ENCODE data around the gene A2ML1.

DNA sequence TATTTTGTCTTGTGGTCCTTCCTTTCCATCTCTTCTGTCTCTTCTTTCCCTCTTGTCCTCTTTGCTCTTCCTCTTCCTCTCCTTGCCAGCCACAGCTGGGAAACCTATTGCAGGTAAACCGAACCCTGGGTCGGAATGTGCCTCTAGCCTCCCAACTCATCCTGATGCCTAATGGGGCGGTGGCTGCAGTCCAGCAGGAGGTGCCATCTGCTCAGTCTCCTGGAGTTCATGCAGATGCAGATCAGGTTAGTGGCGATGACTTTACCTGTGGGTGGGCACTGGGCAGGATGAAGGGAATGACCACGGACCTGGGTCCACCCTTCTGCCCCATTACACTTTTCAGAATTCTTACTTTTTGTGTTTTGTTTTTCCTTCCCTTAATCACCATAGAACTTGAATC, 100.1 kb downstream of the A2ML1 start:
- no peak for TF ChIP-seq POLR2AphosphoS5 (IDR thresholded peaks at IDR 0.05)
- no peak for TF ChIP-seq POLR2A (IDR thresholded peaks at IDR 0.05; ENCODE audit: low read depth)
- TF ChIP-seq, protein P1, sequence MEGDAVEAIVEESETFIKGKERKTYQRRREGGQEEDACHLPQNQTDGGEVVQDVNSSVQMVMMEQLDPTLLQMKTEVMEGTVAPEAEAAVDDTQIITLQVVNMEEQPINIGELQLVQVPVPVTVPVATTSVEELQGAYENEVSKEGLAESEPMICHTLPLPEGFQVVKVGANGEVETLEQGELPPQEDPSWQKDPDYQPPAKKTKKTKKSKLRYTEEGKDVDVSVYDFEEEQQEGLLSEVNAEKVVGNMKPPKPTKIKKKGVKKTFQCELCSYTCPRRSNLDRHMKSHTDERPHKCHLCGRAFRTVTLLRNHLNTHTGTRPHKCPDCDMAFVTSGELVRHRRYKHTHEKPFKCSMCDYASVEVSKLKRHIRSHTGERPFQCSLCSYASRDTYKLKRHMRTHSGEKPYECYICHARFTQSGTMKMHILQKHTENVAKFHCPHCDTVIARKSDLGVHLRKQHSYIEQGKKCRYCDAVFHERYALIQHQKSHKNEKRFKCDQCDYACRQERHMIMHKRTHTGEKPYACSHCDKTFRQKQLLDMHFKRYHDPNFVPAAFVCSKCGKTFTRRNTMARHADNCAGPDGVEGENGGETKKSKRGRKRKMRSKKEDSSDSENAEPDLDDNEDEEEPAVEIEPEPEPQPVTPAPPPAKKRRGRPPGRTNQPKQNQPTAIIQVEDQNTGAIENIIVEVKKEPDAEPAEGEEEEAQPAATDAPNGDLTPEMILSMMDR (IDR thresholded peaks at IDR 0.05): no peak
